ENCODE data around the gene RSPH1.

RSPH1 gene

DNA sequence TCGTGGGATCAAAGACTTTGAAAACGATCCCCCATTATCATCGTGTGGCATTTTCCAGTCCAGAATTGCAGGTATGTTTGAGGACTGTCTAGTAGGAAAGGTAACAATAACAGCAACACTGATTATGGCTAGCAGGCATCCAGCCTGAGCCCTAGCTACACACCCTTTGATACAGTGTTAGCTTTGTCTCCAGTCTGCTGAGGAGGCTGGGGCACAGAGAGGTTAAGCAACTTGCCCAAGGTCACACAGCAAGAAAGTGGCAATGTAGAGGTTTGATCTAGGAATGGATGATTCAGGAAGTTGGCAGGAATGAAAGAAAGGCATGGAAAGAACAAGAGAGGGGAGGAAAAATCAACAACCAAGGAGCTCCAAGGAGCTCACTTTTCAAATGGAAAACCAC, 61.1 kb downstream of the RSPH1 start:
- Histone ChIP-seq H3K9ac (ENCODE audit: low read length) (no peak overlapping the region), H3K14ac (ENCODE audit: low read length) (no peak overlapping the region), H4K8ac (ENCODE audit: low read depth, low read length) (no peak overlapping the region), H3K9me3 (ENCODE audit: insufficient read depth, low read depth, low read length) (peaks cover 6% of the 10 kb centered on the region), H2AFZ (ENCODE audit: insufficient read depth, low read length, poor library complexity) (no peak overlapping the region), H3K4me2 (ENCODE audit: low read length) (no peak overlapping the region), H2BK5ac (ENCODE audit: low read depth, low read length, poor library complexity) (no peak overlapping the region), H3K4me1 (ENCODE audit: control insufficient read depth in 1 of 2, insufficient read depth in 2 of 2, low read length in 2 of 2) (no peaks in the 10 kb centered on the region), H3K18ac (ENCODE audit: low read length) (no peak overlapping the region), H3K79me1 (ENCODE audit: low read length) (no peaks in the 10 kb centered on the region), H3K23ac (ENCODE audit: low read length) (no peak overlapping the region), H3K79me2 (ENCODE audit: control insufficient read depth, insufficient read depth, low read length, poor library complexity) (no peaks in the 10 kb centered on the region), H2AK5ac (ENCODE audit: low read length) (no peak overlapping the region), H2BK120ac (ENCODE audit: insufficient read depth, low read length, poor library complexity) (no peak overlapping the region), H4K12ac (ENCODE audit: low read depth, low read length) (no peak overlapping the region), H4K91ac (ENCODE audit: low read depth, low read length) (no peak overlapping the region), H3K4ac (ENCODE audit: low read depth, low read length) (no peak overlapping the region), H3K27ac (ENCODE audit: low read depth, low read length) (no peak overlapping the region), H3K36me3 (ENCODE audit: control insufficient read depth in 1 of 2, insufficient read depth in 2 of 2, low read length in 2 of 2) (no peaks in the 10 kb centered on the region), H2BK12ac (ENCODE audit: low read length) (no peak overlapping the region), H3K27me3 (ENCODE audit: insufficient read depth, low read length) (no peaks in the 10 kb centered on the region), H3K4me3 (ENCODE audit: low read depth, low read length) (no peak overlapping the region)
- DNase-seq: no peak
- no CpG with 5 or more reads among the region's 3 CpGs for WGBS (ENCODE audit: extremely low coverage, insufficient coverage, insufficient read length)

GRCh38 chr21:42433946-42434551, 62.0 kb downstream of the RSPH1 start:
- H3K9me3 ChIP-seq (ENCODE audit: insufficient read depth, low read depth, low read length): peaks cover 4% of the 10 kb centered on the region
- no peaks in the 10 kb centered on the region for H3K4me1 ChIP-seq (ENCODE audit: control insufficient read depth in 1 of 2, insufficient read depth in 2 of 2, low read length in 2 of 2)
- H3K14ac ChIP-seq (ENCODE audit: low read length): no peak overlapping the region
- H3K18ac ChIP-seq (ENCODE audit: low read length): no peak overlapping the region
- H3K4me2 ChIP-seq (ENCODE audit: low read length): no peak overlapping the region
- no peak overlapping the region for H2AK5ac ChIP-seq (ENCODE audit: low read length)
- H3K9ac ChIP-seq (ENCODE audit: low read length): no peak overlapping the region
- no peaks in the 10 kb centered on the region for H3K27me3 ChIP-seq (ENCODE audit: insufficient read depth, low read length)
- H2BK120ac ChIP-seq (ENCODE audit: insufficient read depth, low read length, poor library complexity): no peak overlapping the region
- no peak overlapping the region for H3K23ac ChIP-seq (ENCODE audit: low read length)
- no peak overlapping the region for H2BK12ac ChIP-seq (ENCODE audit: low read length)
- H3K4ac ChIP-seq (ENCODE audit: low read depth, low read length): no peak overlapping the region
- no peak overlapping the region for H4K8ac ChIP-seq (ENCODE audit: low read depth, low read length)
- no peak overlapping the region for H4K12ac ChIP-seq (ENCODE audit: low read depth, low read length)
- no peaks in the 10 kb centered on the region for H3K36me3 ChIP-seq (ENCODE audit: control insufficient read depth in 1 of 2, insufficient read depth in 2 of 2, low read length in 2 of 2)
- H3K27ac ChIP-seq (ENCODE audit: low read depth, low read length): no peak overlapping the region
- H4K91ac ChIP-seq (ENCODE audit: low read depth, low read length): no peak overlapping the region
- no peak for DNase-seq
- no CpG with 5 or more reads among the region's 10 CpGs for WGBS (ENCODE audit: extremely low coverage, insufficient coverage, insufficient read length)
- H3K4me3 ChIP-seq (ENCODE audit: low read depth, low read length): no peak overlapping the region
- no peaks in the 10 kb centered on the region for H3K79me2 ChIP-seq (ENCODE audit: control insufficient read depth, insufficient read depth, low read length, poor library complexity)
- H2AFZ ChIP-seq (ENCODE audit: insufficient read depth, low read length, poor library complexity): no peak overlapping the region
- H3K79me1 ChIP-seq (ENCODE audit: low read length): no peaks in the 10 kb centered on the region
- H2BK5ac ChIP-seq (ENCODE audit: low read depth, low read length, poor library complexity): no peak overlapping the region

- no peak overlapping the region for H3K4ac ChIP-seq (ENCODE audit: low read depth, low read length)
- H3K18ac ChIP-seq (ENCODE audit: low read length): no peak overlapping the region
- no peak overlapping the region for H2BK120ac ChIP-seq (ENCODE audit: insufficient read depth, low read length, poor library complexity)
- no peak overlapping the region for H2BK5ac ChIP-seq (ENCODE audit: low read depth, low read length, poor library complexity)
- H3K27me3 ChIP-seq (ENCODE audit: insufficient read depth, low read length): no peaks in the 10 kb centered on the region
- no peak overlapping the region for H4K91ac ChIP-seq (ENCODE audit: low read depth, low read length)
- H3K4me1 ChIP-seq (ENCODE audit: control insufficient read depth in 1 of 2, insufficient read depth in 2 of 2, low read length in 2 of 2): no peaks in the 10 kb centered on the region
- H3K9me3 ChIP-seq (ENCODE audit: insufficient read depth, low read depth, low read length): peaks cover 3% of the 10 kb centered on the region
- no peaks in the 10 kb centered on the region for H3K36me3 ChIP-seq (ENCODE audit: control insufficient read depth in 1 of 2, insufficient read depth in 2 of 2, low read length in 2 of 2)
- no peaks in the 10 kb centered on the region for H3K79me1 ChIP-seq (ENCODE audit: low read length)
- H3K79me2 ChIP-seq (ENCODE audit: control insufficient read depth, insufficient read depth, low read length, poor library complexity): no peaks in the 10 kb centered on the region
- no peak overlapping the region for H2AK5ac ChIP-seq (ENCODE audit: low read length)
- H4K8ac ChIP-seq (ENCODE audit: low read depth, low read length): no peak overlapping the region
- DNase-seq: no peak
- H3K27ac ChIP-seq (ENCODE audit: low read depth, low read length): no peak overlapping the region
- H3K9ac ChIP-seq (ENCODE audit: low read length): no peak overlapping the region
- WGBS (ENCODE audit: extremely low coverage, insufficient coverage, insufficient read length): no CpG with 5 or more reads among the region's 1 CpG
- no peak overlapping the region for H4K12ac ChIP-seq (ENCODE audit: low read depth, low read length)
- H3K14ac ChIP-seq (ENCODE audit: low read length): no peak overlapping the region
- H3K4me3 ChIP-seq (ENCODE audit: low read depth, low read length): no peak overlapping the region
- no peak overlapping the region for H3K4me2 ChIP-seq (ENCODE audit: low read length)
- no peak overlapping the region for H2AFZ ChIP-seq (ENCODE audit: insufficient read depth, low read length, poor library complexity)
- no peak overlapping the region for H3K23ac ChIP-seq (ENCODE audit: low read length)
- no peak overlapping the region for H2BK12ac ChIP-seq (ENCODE audit: low read length)
Measured at GRCh38 chr21:42432695-42433094, 63.3 kb downstream of the RSPH1 start.

DNA sequence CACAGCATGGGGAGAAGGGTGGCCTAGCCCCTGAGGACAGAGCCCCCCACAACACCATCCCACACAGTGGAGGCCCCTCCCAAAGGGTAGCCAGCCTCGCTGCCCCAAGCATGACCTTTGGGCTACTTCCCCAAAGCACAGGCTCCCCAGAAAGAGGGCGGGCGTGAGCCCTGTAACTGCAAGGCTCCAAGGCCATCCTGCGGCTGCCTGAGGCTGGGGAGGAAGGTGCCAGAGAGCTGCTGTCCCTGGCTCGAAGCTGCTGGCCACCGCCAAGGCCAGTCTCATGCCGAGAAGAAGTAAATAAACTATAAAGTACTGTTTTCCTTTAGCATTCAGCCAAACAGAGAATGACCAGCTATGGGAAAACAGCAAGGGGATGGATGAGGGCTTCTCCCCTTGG, 64.8 kb downstream of the RSPH1 start:
- Histone ChIP-seq H3K36me3 (ENCODE audit: control insufficient read depth in 1 of 2, insufficient read depth in 2 of 2, low read length in 2 of 2) (no peaks in the 10 kb centered on the region), H3K4ac (ENCODE audit: low read depth, low read length) (no peak overlapping the region), H2AK5ac (ENCODE audit: low read length) (no peak overlapping the region), H3K9me3 (ENCODE audit: insufficient read depth, low read depth, low read length) (peaks cover 3% of the 10 kb centered on the region), H2BK12ac (ENCODE audit: low read length) (no peak overlapping the region), H3K4me3 (ENCODE audit: low read depth, low read length) (no peak overlapping the region), H3K27me3 (ENCODE audit: insufficient read depth, low read length) (no peaks in the 10 kb centered on the region), H3K18ac (ENCODE audit: low read length) (no peak overlapping the region), H2BK5ac (ENCODE audit: low read depth, low read length, poor library complexity) (no peak overlapping the region), H3K14ac (ENCODE audit: low read length) (no peak overlapping the region), H3K4me2 (ENCODE audit: low read length) (no peak overlapping the region), H3K9ac (ENCODE audit: low read length) (no peak overlapping the region), H2AFZ (ENCODE audit: insufficient read depth, low read length, poor library complexity) (no peak overlapping the region), H3K79me1 (ENCODE audit: low read length) (no peaks in the 10 kb centered on the region), H3K27ac (ENCODE audit: low read depth, low read length) (no peak overlapping the region), H3K23ac (ENCODE audit: low read length) (no peak overlapping the region), H3K79me2 (ENCODE audit: control insufficient read depth, insufficient read depth, low read length, poor library complexity) (no peaks in the 10 kb centered on the region), H4K91ac (ENCODE audit: low read depth, low read length) (no peak overlapping the region), H3K4me1 (ENCODE audit: control insufficient read depth in 1 of 2, insufficient read depth in 2 of 2, low read length in 2 of 2) (no peaks in the 10 kb centered on the region), H4K12ac (ENCODE audit: low read depth, low read length) (no peak overlapping the region), H2BK120ac (ENCODE audit: insufficient read depth, low read length, poor library complexity) (no peak overlapping the region), H4K8ac (ENCODE audit: low read depth, low read length) (no peak overlapping the region)
- no CpG with 5 or more reads among the region's 7 CpGs for WGBS (ENCODE audit: extremely low coverage, insufficient coverage, insufficient read length)
- no peak for DNase-seq

Measured in trophoblast cell (in vitro differentiated cells and primary cell).